Omental fat pad (tissue), 4 donors: ENCODE data around the gene SLN. TPM values are rescaled to one million over a fixed set of nuclear protein-coding genes. Genes with fewer than 3 reads are reported as not detected.
A peak's percentile ranks its signal among the peaks of the same experiment; 100 is the strongest.

Source experiments
- ATAC-seq: fragments of 150-250 bp; one replicate; pipeline ENCODE4 v1.9.1; 2016; ENCODE audit warnings: mild to moderate bottlenecking, moderate library complexity; ENCODE audit not compliant: low FRiP score
- DNase-seq: peaks from one replicate; pipeline ENCODE4 v3.0.0-alpha.2; 2019; ENCODE audit warnings: low spot score
- total RNA-seq, 4 donors: library from RNA; depleted of rRNA; stranded (reverse); fragments of >200 nt; gene quantifications; one replicate each; pipeline ENCODE4 v1.1.0, GENCODE V29; 2016
- TF ChIP-seq, protein P1 (sequence below), 3 donors: fragments of 450-650 bp; IDR thresholded peaks; one replicate each; pipeline ENCODE4 v1.5.1; 2016 to 2017; ENCODE audit warnings: antibody characterized with exemption in 3 of 3, mild to moderate bottlenecking in 3 of 3, moderate library complexity in 2 of 3

The SLN gene
- total RNA-seq, 4 donors from 2014 or later: not detected

DNA sequence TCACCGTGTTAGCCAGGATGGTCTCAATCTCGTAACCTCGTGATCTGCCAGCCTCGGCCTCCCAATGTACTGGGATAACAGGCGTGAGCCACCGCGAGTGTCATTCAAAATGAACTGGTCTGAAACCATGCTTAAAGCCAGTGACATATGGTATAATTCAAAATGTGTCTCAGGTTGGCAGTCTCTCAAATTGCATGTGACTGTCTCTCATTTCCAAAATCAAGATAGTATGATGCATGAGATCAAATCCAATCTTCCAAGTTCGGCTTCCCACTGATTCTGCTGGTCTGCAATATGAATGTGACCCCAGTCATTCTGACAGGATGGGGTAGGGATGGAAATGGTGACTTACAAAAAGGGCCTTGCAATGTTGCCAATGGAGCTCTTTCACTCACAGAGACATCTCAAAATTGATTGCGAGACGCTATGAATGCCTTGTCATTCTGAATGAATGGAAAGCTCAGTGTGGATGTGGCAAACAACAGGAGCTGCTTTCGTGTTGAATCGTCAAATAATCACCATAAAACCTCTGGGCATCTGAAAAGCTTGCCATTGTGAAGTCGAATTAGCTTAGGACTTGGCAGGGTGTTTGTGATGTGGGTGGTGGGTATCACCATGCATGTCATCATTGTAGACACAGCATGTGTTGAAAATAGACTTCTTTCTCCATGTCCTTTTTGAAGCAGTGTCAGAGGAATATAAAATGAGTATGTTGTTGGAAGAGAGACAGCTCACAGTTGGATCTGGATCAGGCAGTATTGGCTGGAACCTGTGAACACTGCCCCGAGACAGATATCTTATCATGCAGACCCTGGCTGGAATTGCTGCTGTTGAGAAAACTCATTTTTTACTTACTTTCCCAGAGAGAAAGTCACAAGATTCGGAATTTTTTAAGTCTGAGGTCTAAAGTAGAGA lies 12.2 kb downstream of the SLN start:
- ATAC-seq: no peak
- TF ChIP-seq, protein P1, sequence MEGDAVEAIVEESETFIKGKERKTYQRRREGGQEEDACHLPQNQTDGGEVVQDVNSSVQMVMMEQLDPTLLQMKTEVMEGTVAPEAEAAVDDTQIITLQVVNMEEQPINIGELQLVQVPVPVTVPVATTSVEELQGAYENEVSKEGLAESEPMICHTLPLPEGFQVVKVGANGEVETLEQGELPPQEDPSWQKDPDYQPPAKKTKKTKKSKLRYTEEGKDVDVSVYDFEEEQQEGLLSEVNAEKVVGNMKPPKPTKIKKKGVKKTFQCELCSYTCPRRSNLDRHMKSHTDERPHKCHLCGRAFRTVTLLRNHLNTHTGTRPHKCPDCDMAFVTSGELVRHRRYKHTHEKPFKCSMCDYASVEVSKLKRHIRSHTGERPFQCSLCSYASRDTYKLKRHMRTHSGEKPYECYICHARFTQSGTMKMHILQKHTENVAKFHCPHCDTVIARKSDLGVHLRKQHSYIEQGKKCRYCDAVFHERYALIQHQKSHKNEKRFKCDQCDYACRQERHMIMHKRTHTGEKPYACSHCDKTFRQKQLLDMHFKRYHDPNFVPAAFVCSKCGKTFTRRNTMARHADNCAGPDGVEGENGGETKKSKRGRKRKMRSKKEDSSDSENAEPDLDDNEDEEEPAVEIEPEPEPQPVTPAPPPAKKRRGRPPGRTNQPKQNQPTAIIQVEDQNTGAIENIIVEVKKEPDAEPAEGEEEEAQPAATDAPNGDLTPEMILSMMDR (IDR thresholded peaks at IDR 0.05): no peak
- DNase-seq: no peak

DNA sequence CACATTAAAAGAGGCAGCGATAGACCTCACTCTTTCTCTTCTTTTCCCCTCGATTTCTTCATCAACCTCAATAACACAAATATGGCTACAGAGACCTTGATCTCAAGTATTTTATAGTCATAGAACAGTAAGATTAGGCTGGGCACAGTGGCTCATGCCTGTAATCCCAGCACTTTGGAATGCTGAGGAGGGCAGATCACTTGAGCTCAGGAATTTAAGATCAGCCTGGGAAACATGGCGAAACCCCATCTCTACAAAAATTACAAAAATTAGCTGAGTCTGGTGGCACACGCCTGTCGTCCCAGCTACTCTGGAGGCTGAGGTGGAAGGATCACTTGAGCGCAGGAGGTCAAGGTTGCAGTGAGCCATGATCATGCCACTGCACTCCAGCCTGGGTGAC lies 14.6 kb downstream of the SLN start:
- ATAC-seq (no peak), DNase-seq (no peak)
- TF ChIP-seq, protein P1 (IDR thresholded peaks at IDR 0.05): no peak

DNA sequence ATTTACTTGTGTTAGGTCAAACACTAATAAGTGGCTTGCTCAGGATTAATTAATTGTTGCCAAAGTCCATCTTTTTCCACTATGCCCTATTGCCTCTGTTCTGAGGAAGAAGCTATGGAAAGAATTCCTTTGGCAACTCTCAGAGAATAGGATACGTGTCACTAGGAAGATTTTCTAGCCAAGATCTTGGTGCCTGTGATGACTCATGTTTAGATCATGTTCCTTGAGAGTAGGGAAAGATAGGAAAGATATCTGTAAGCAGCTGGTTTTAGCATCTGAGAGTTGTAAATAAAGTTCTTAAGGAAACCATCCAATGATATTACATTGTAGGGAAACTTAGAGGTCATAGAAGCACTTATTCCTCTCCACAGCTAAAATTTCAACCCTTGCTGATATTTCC lies 15.7 kb downstream of the SLN start:
- TF ChIP-seq, protein P1 (IDR thresholded peaks at IDR 0.05): no peak
- DNase-seq: no peak
- no peak for ATAC-seq

- TF ChIP-seq, protein P1 (IDR thresholded peaks at IDR 0.05): no peak
- ATAC-seq: no peak
- DNase-seq: no peak
These were observed 16.4 kb downstream of the SLN start for GRCh38 chr11:107695446-107695845.

- TF ChIP-seq, protein P1 (IDR thresholded peaks at IDR 0.05): no peak
- ATAC-seq (no peak), DNase-seq (no peak)
These were observed 20.7 kb downstream of the SLN start for GRCh38 chr11:107691000-107691750.

- ATAC-seq: peak; percentile 83
- TF ChIP-seq, protein P1 (IDR thresholded peaks at IDR 0.05): peak in 1 of 3 donors; percentile 32
- peak; percentile 69 for DNase-seq
These were observed 22.3 kb downstream of the SLN start for GRCh38 chr11:107689317-107690202.
